Brain pericyte (primary cell): Measurements from ENCODE around the gene CXXC5.
"Not testable (repeated sequence)": the region's sequence is repeated elsewhere in the genome, so short reads cannot be mapped to it uniquely, and the experiment has no call there.

Experiments used
- DNase-seq: peaks from one replicate; pipeline ENCODE4 v3.0.0-alpha.2; 2012; ENCODE audit warnings: low read depth, low spot score

CXXC5 gene

GRCh38 chr5:139710319-139711066, 62.3 kb downstream of the CXXC5 start:
- no peak for DNase-seq

GRCh38 chr5:139711067-139711905, 63.1 kb downstream of the CXXC5 start:
- DNase-seq = no peak

- DNase-seq = no peak
Measured at GRCh38 chr5:139711906-139712224, 63.7 kb downstream of the CXXC5 start.

GRCh38 chr5:139712412-139712811, 64.3 kb downstream of the CXXC5 start:
- DNase-seq = no peak

GRCh38 chr5:139713898-139714297, 65.7 kb downstream of the CXXC5 start:
- not testable (repeated sequence) for DNase-seq

GRCh38 chr5:139717221-139717620, 69.1 kb downstream of the CXXC5 start:
- DNase-seq = no peak

- not testable (repeated sequence) for DNase-seq
Measured at GRCh38 chr5:139718403-139718802, 70.3 kb downstream of the CXXC5 start.

- not testable (repeated sequence) for DNase-seq
Measured at GRCh38 chr5:139719970-139720369, 71.8 kb downstream of the CXXC5 start.

GRCh38 chr5:139723986-139724587, 75.9 kb downstream of the CXXC5 start:
- DNase-seq = no peak

- no peak for DNase-seq
Measured at GRCh38 chr5:139725073-139725830, 77.1 kb downstream of the CXXC5 start.

- DNase-seq = no peak
Measured at GRCh38 chr5:139726248-139726647, 78.1 kb downstream of the CXXC5 start.

- not testable (repeated sequence) for DNase-seq
Measured at GRCh38 chr5:139727615-139728014, 79.5 kb downstream of the CXXC5 start.

GRCh38 chr5:139731281-139731680, 83.1 kb downstream of the CXXC5 start:
- no peak for DNase-seq

GRCh38 chr5:139732019-139732418, 83.9 kb downstream of the CXXC5 start:
- DNase-seq = no peak

- no peak for DNase-seq
Measured at GRCh38 chr5:139733010-139733688, 85.0 kb downstream of the CXXC5 start.
